Activated naive CD4-positive, alpha-beta T cell treated with anti-CD3 and anti-CD28 coated beads, Interleukin-2, amount 10 ng/mL, durations not matched to agents 5 hours and 36 hours (primary cell): ENCODE measurements around the gene PPIH. TPM values are rescaled to one million over a fixed set of nuclear protein-coding genes. Genes with fewer than 3 reads are reported as not detected.

Source experiments
- total RNA-seq, 2 experiments: library from RNA; stranded (reverse); gene quantifications; one replicate each; pipeline ENCODE4 v1.2.3, GENCODE V29; 2021

The PPIH gene
- 10 to 100 TPM; 79.6 to 82.2 TPM for total RNA-seq

GRCh38 chr1:42657981-42658876, at the start of gene PPIH:
Gene PPIH (plus strand): TSS chr1:42658423. CDS start chr1:42658447, 24 bp downstream.

GRCh38 chr1:42681741-42682483, 23.7 kb downstream of the PPIH start, which contains the start of gene YBX1:
Gene YBX1 (plus strand): TSS chr1:42682418. CDS start chr1:42682566, 148 bp downstream.

Other genes with a start within 250 kb of the PPIH start
- gene ZMYND12, start 202.4 kb upstream of the PPIH start, total RNA-seq, result under 1 TPM; 0.79 to 0.91 TPM
- gene PPCS, start 201.9 kb upstream of the PPIH start, total RNA-seq, result 10 to 100 TPM; 42.2 to 46.1 TPM
- gene CCDC30, start 195.1 kb upstream of the PPIH start, total RNA-seq, result 1 to 10 TPM; 2.2 to 2.4 TPM
- gene YBX1, start 24.0 kb downstream of the PPIH start, total RNA-seq, result 100 to 1,000 TPM; 519 to 535 TPM
- not detected for gene CLDN19, start 81.8 kb downstream of the PPIH start, total RNA-seq
- 10 to 100 TPM; 35.9 to 39.4 TPM for gene P3H1, start 108.6 kb downstream of the PPIH start, total RNA-seq
- 1 to 10 TPM; 8.3 to 9.3 TPM for gene C1orf50, start 108.8 kb downstream of the PPIH start, total RNA-seq
- gene TMEM269, start 126.6 kb downstream of the PPIH start, total RNA-seq, result under 1 TPM; 0.26 to 0.30 TPM
- 1 to 10 TPM; 8.0 TPM for gene ERMAP, start 158.7 kb downstream of the PPIH start, total RNA-seq
- gene SVBP, start 159.0 kb downstream of the PPIH start, total RNA-seq, result 10 to 100 TPM; 23.0 to 24.0 TPM
- gene ZNF691, start 188.2 kb downstream of the PPIH start, total RNA-seq, result 1 to 10 TPM; 9.6 TPM